Stimulated activated CD8-positive, alpha-beta memory T cell treated with anti-CD3 and anti-CD28 coated beads, Interleukin-2, amount 100 ng/mL, for 1 hour (primary cell): ENCODE data around the gene CHADL.
"Not testable (repeated sequence)": the region's sequence is repeated elsewhere in the genome, so short reads cannot be mapped to it uniquely, and the experiment has no call there.

Experiments
- DNase-seq, 2 donors: peaks; one replicate each; pipeline ENCODE4 v3.0.0-alpha.2; 2020; ENCODE audit warnings: low read depth in 2 of 2

Gene CHADL

DNA sequence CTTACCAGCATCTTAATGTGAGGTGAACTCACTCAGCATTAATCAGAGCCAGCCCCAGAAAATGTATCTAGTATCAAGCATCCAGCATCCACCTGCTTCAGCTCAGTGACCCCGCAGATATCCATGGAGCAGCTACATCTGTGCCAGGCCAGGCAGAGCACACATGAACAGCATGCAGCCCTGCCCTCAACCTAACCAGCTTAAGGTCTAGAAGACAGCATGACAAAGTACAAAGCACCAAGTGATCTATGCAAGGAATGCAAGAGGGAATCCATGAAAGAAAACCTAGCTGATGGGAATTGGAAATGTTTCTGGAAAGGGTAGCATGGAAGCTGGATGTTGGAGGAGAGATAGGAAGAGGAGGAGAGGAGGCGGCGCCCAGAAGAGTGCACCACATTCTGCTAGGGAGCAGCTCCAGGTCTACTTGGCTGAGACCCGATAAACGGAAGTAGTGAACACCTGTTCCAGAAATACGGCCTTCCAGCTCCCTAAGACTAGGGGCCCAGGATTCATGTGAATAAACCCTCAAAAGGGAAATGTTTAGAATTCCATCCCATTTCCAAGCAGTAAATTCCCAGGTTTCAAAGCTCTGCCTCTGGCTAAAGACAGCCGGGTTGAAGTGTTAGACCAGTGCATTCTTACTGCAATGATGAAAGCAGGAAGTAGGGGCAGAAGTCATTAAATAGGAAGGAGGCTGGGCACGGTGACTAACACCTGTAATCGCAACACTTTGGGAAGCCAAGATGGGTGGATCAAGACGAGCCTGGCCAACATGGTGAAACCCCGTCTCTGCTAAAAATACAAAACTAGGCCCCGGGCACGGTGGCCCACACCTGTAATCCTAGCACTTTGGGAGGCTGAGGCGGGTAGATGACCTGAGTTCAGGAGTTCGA lies 59.1 kb downstream of the CHADL start:
- no peak for DNase-seq

- DNase-seq, result no peak
Measured at GRCh38 chr22:41180926-41181325, 59.8 kb downstream of the CHADL start.

DNA sequence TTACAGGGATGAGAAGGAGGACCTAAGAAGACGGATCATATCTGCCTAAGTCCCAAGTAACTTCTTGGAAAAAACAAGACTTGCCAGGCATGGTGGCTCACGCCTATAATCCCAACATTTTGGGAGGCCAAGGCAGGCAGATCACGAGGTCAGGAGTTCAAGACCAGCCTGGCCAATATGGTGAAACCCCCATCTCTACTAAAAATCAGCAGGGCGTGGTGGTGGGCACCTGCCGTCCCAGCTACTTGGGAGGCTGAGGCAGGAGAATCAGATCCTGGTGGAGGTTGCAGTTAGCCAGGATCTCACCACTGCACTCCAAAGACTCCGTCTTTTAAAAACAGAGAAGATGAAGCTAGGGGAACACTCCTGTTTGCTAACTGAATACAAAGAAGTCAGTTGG lies 60.4 kb downstream of the CHADL start:
- DNase-seq, result not testable (repeated sequence)
